Measurements from ENCODE around the gene MBD3L4. TPM values are rescaled to one million over a fixed set of nuclear protein-coding genes. Genes with fewer than 3 reads are reported as not detected.
A peak's percentile ranks its signal among the peaks of the same experiment; 100 is the strongest.

Gene MBD3L4
- total RNA-seq, 2 experiments from 2014 or later = not detected

DNA sequence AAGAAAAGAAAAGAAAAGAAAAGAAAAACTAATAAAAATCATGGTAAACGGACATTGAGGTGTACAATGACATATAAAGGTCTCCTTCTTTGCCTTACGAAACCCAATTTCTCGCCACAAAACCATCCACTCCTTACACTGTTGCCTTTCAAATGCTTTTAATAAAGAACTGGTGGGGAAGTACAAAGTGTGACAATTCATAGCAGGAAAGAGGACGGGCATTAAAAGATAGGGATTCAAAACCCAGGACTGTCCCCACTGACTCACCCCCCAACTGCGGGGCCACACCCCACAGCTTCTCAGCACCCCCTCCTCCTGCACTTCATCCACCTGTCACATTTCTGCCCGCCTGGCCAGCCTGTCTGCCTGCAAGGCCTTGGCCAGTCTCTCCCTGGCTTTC, 21.2 kb downstream of the MBD3L4 start:
- POLR2A ChIA-PET = no interaction called here
- Mint-ChIP-seq H3K9me3 (peaks cover 2% of the 10 kb centered on the region), H3K4me1 (ENCODE audit: low read depth) (peaks cover 4% of the 10 kb centered on the region), H3K4me3 (no peak overlapping the region), H3K27ac (no peak overlapping the region), H3K27me3 (no peaks in the 10 kb centered on the region), H3K36me3 (ENCODE audit: low read depth) (no peaks in the 10 kb centered on the region)
- ATAC-seq (no peak), DNase-seq (no peak)
- intact Hi-C loops (cut with micrococcal nuclease) = no loop called here
- TF ChIP-seq, protein P1, sequence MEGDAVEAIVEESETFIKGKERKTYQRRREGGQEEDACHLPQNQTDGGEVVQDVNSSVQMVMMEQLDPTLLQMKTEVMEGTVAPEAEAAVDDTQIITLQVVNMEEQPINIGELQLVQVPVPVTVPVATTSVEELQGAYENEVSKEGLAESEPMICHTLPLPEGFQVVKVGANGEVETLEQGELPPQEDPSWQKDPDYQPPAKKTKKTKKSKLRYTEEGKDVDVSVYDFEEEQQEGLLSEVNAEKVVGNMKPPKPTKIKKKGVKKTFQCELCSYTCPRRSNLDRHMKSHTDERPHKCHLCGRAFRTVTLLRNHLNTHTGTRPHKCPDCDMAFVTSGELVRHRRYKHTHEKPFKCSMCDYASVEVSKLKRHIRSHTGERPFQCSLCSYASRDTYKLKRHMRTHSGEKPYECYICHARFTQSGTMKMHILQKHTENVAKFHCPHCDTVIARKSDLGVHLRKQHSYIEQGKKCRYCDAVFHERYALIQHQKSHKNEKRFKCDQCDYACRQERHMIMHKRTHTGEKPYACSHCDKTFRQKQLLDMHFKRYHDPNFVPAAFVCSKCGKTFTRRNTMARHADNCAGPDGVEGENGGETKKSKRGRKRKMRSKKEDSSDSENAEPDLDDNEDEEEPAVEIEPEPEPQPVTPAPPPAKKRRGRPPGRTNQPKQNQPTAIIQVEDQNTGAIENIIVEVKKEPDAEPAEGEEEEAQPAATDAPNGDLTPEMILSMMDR (IDR thresholded peaks at IDR 0.05) = no peak
- CTCF ChIA-PET = no interaction called here

DNA sequence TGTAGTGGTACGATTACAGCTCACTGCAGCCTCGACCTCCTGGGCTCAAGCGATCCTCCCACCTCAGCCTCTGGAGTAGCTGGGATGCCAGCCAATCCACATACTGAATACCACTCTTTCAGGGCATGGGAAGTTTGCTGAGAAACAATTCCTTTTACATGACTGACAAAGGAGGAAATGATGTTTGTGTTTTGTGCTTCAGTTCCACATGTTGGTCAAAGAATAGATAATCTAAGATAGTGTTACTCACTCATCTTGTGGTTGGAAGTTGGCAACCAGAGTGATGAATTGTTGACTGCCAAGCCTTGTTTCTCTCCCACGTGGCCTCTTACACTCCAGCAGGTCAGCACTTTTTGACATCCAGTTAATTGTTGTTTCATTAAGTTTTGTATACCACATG, 26.3 kb downstream of the MBD3L4 start:
- POLR2A ChIA-PET = no interaction called here
- CTCF ChIA-PET = interaction anchor here (1.3 kb wide), 1 partner anchor 85 kb away, joined by 5 read pairs; no protein-coding TSS in a partner anchor
- H3K9me3 Mint-ChIP-seq = peaks cover 2% of the 10 kb centered on the region
- H3K27ac Mint-ChIP-seq = peak overlapping the region; percentile 55
- H3K4me3 Mint-ChIP-seq = no peak overlapping the region
- peaks cover 33% of the 10 kb centered on the region for H3K4me1 Mint-ChIP-seq (ENCODE audit: low read depth)
- TF ChIP-seq, protein P1 (IDR thresholded peaks at IDR 0.05) = no peak
- ATAC-seq (peak; percentile 64), DNase-seq (peak; percentile 40)
- no peaks in the 10 kb centered on the region for H3K27me3 Mint-ChIP-seq
- H3K36me3 Mint-ChIP-seq (ENCODE audit: low read depth) = peaks cover 3% of the 10 kb centered on the region
- intact Hi-C loops (cut with micrococcal nuclease) = no loop called here

DNA sequence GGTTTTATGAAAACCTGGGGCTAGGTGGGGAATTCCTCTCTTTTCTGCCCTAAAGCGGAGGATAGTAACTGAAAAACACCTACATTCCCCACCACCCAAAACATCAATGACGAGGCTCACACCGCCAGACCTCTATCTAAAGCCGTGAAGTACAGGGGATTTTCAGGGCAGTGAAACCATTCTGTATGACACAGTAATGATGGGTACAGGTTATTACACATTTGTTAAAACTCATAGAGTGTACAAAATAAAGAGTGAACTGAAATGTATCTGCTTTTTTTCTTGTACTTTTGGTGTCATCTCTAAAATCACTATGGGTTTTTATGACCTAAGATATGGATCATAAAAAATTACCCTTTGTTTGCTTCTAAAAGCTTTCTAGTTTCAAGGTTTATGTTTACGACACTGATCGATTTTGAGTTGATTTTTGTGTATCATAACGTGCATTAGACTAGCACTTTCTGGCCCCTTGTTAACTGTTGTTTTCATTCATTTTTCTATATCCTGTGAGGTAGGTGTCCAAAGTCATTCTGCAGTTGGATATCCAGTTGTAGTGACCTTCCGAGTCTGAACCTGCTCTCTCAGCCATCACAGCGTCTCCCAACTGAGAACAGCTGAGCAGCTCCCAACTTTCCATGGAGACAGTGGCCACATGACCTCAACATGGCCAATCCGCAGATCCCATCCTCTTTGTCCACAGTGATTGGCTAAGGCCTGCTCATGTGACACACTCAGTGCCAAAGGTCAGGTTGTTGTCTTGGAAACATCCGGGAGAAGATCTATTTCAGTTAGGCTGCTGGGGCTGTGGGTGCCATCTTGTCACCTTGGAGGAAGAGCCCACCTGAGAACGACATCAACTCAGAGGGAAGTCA, 29.0 kb downstream of the MBD3L4 start:
- Mint-ChIP-seq H3K4me1 (ENCODE audit: low read depth) (peaks cover 42% of the 10 kb centered on the region), H3K36me3 (ENCODE audit: low read depth) (peaks cover 3% of the 10 kb centered on the region), H3K4me3 (no peak overlapping the region), H3K27me3 (no peaks in the 10 kb centered on the region), H3K27ac (peak overlapping the region; percentile 63), H3K9me3 (peaks cover 2% of the 10 kb centered on the region)
- TF ChIP-seq, protein P1 (IDR thresholded peaks at IDR 0.05) = no peak
- intact Hi-C loops (cut with micrococcal nuclease) = no loop called here
- POLR2A ChIA-PET = no interaction called here
- peak; percentile 55 for DNase-seq
- CTCF ChIA-PET = no interaction called here
- ATAC-seq = peak; percentile 82

DNA sequence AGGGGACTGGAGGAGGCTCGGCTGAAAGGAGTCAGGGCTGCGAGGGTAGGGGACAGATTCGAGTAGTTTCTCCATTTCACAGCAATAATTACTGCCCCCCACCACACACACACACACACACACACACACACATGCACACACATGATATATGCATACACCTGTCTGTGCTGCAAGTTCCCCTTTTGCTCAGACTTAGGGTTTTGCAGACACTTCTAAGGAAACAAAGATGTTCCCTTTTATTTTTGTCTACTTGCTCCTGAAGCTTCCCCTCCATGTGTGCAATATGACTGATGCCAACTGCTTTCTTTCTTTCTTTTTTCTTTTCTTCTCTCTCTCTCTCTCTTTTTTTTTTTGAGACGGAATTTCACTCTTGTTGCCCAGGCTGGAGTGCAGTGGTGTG, 32.1 kb downstream of the MBD3L4 start:
- H3K9me3 Mint-ChIP-seq = no peaks in the 10 kb centered on the region
- H3K27me3 Mint-ChIP-seq = no peaks in the 10 kb centered on the region
- no peak overlapping the region for H3K27ac Mint-ChIP-seq
- DNase-seq (no peak), ATAC-seq (no peak)
- H3K4me1 Mint-ChIP-seq (ENCODE audit: low read depth) = peaks cover 32% of the 10 kb centered on the region
- intact Hi-C loops (cut with micrococcal nuclease) = no loop called here
- TF ChIP-seq, protein P1 (IDR thresholded peaks at IDR 0.05) = no peak
- H3K4me3 Mint-ChIP-seq = no peak overlapping the region
- ChIA-PET POLR2A (no interaction called here), CTCF (no interaction called here)
- no peaks in the 10 kb centered on the region for H3K36me3 Mint-ChIP-seq (ENCODE audit: low read depth)

DNA sequence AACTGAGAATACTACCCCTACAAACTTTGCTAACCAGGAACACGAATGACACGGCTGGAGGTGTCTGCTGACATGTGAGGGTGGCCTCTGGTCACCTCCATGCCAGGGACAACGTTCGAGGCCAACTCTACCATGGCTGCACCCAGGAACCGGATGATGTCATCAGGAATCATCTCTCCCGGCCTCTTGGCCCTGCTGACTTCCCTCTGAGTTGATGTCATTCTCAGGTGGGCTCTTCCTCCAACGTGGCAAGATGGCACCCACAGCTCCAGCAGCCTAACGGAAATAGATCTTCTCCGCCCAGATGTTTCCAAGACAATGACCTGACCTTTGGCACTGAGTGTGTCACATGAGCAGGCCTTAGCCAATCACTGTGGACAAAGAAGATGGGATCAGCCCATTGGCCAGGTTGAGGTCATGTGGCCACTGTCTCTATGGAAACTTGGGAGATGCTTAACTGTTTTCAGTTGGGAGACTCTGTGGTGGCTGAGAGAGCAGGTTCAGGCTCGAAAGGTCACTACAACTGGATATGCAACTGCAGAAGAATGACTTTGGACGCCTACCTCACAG, 33.8 kb downstream of the MBD3L4 start:
- H3K4me1 Mint-ChIP-seq (ENCODE audit: low read depth) = peaks cover 29% of the 10 kb centered on the region

More for the DNA sequence above, 33.8 kb downstream of the MBD3L4 start:
- ChIA-PET CTCF (interaction anchor here (0.7 to 1.1 kb wide), 2 partner anchors 42 to 142 kb away, joined by 3 read pairs; no protein-coding TSS in a partner anchor), POLR2A (no interaction called here)
- no peaks in the 10 kb centered on the region for H3K9me3 Mint-ChIP-seq
- intact Hi-C loops (cut with micrococcal nuclease) = no loop called here
- H3K4me3 Mint-ChIP-seq = no peak overlapping the region
- no peaks in the 10 kb centered on the region for H3K36me3 Mint-ChIP-seq (ENCODE audit: low read depth)
- TF ChIP-seq, protein P1 (IDR thresholded peaks at IDR 0.05) = no peak
- DNase-seq (no peak), ATAC-seq (no peak)
- no peak overlapping the region for H3K27ac Mint-ChIP-seq
- H3K27me3 Mint-ChIP-seq = no peaks in the 10 kb centered on the region

All from activated CD8-positive, alpha-beta T cell treated with anti-CD3 and anti-CD28 coated beads for 36 hours (primary cell).